Neuronal stem cell (in vitro differentiated cells): ENCODE results near the gene KLHDC10.
"Not testable (repeated sequence)": the region's sequence is repeated elsewhere in the genome, so short reads cannot be mapped to it uniquely, and the experiment has no call there.

Experiments used
- DNase-seq: peaks from one replicate; pipeline ENCODE4 v3.0.0-alpha.2; 2013; ENCODE audit warnings: low spot score
- H2AFZ ChIP-seq: one replicate; pipeline ENCODE4 v1.6.1; 2013; ENCODE audit warnings: mild to moderate bottlenecking, low read length, inconsistent platforms
- H2AK5ac ChIP-seq: 2 replicates; pipeline ENCODE4 v1.6.1; 2013; ENCODE audit warnings: low read depth, mild to moderate bottlenecking, inconsistent platforms, low read length, moderate library complexity, mixed read lengths
- H2BK120ac ChIP-seq: 2 replicates; pipeline ENCODE4 v1.6.1; 2013; ENCODE audit warnings: low read depth, mild to moderate bottlenecking, inconsistent platforms, low read length, moderate library complexity, mixed read lengths
- H2BK12ac ChIP-seq: one replicate; pipeline ENCODE4 v1.6.1; 2013; ENCODE audit warnings: low read length, inconsistent platforms
- H2BK15ac ChIP-seq: 2 replicates; pipeline ENCODE4 v1.6.1; 2013; ENCODE audit warnings: mild to moderate bottlenecking, low read length, inconsistent platforms, mixed read lengths
- H2BK5ac ChIP-seq: one replicate; pipeline ENCODE4 v1.6.1; 2013; ENCODE audit warnings: inconsistent platforms, mild to moderate bottlenecking, low read length, moderate library complexity
- H3K14ac ChIP-seq: one replicate; pipeline ENCODE4 v1.6.1; 2013; ENCODE audit warnings: low read length, inconsistent platforms
- H3K18ac ChIP-seq: 2 replicates; pipeline ENCODE4 v1.6.1; 2013; ENCODE audit warnings: low read length, inconsistent platforms
- H3K23ac ChIP-seq: 2 replicates; pipeline ENCODE4 v1.6.1; 2013; ENCODE audit warnings: low read depth, mild to moderate bottlenecking, mixed read lengths, low read length, inconsistent platforms; ENCODE audit not compliant: poor library complexity
- H3K27ac ChIP-seq: replicated peaks from 3 replicates; pipeline ENCODE4 v1.5.1; 2013; ENCODE audit warnings: low read length, inconsistent platforms
- H3K27me3 ChIP-seq, 3 experiments: 2 replicates each; pipeline ENCODE4 v1.6.1; 2013; ENCODE audit warnings: low read length in 3 of 3, mild to moderate bottlenecking in 2 of 3, inconsistent platforms in 1 of 3, low read depth in 1 of 3, mixed read lengths in 1 of 3, moderate library complexity in 1 of 3; ENCODE audit not compliant: control insufficient read depth in 3 of 3, insufficient read depth in 3 of 3
- H3K36me3 ChIP-seq, 2 donors: replicated peaks in 1 of 2; 2 replicates each; pipeline ENCODE4 v1.6.1; 2013; ENCODE audit warnings: low read length in 2 of 2; ENCODE audit not compliant: control insufficient read depth in 2 of 2, insufficient read depth in 2 of 2
- H3K4ac ChIP-seq: 2 replicates; pipeline ENCODE4 v1.6.1; 2013; ENCODE audit warnings: inconsistent platforms, mild to moderate bottlenecking, low read length, moderate library complexity
- H3K4me1 ChIP-seq, 2 donors: 1 replicate in 1 of 2; 2 replicates in 1 of 2; pipeline ENCODE4 v1.6.1; 2013; ENCODE audit warnings: low read length in 2 of 2, low read depth in 1 of 2; ENCODE audit not compliant: control insufficient read depth in 2 of 2, insufficient read depth in 1 of 2
- H3K4me2 ChIP-seq: one replicate; pipeline ENCODE4 v1.6.1; 2013; ENCODE audit warnings: mild to moderate bottlenecking, low read length, inconsistent platforms; ENCODE audit not compliant: insufficient read depth, poor library complexity, severe bottlenecking
- H3K4me3 ChIP-seq, 2 donors: 2 replicates each; pipeline ENCODE4 v1.5.1; 2013; ENCODE audit warnings: low read length in 2 of 2, mild to moderate bottlenecking in 2 of 2, inconsistent platforms in 1 of 2, moderate library complexity in 1 of 2
- H3K79me1 ChIP-seq: one replicate; pipeline ENCODE4 v1.6.1; 2013; ENCODE audit warnings: low read depth, mild to moderate bottlenecking, inconsistent platforms, low read length, moderate library complexity
- H3K9ac ChIP-seq: one replicate; pipeline ENCODE4 v1.6.1; 2013; ENCODE audit warnings: mild to moderate bottlenecking, low read depth, low read length, inconsistent platforms; ENCODE audit not compliant: poor library complexity
- H3K9me3 ChIP-seq, 2 donors: replicated peaks in 1 of 2; 2 replicates each; pipeline versions ENCODE3 to v1.6.1; 2013; ENCODE audit warnings: low read length in 2 of 2, mild to moderate bottlenecking in 2 of 2, inconsistent platforms in 1 of 2, low read depth in 1 of 2, mixed read lengths in 1 of 2, moderate library complexity in 1 of 2; ENCODE audit not compliant: control insufficient read depth in 2 of 2, insufficient read depth in 1 of 2
- H4K8ac ChIP-seq: one replicate; pipeline ENCODE4 v1.6.1; 2013; ENCODE audit warnings: low read depth, mild to moderate bottlenecking, inconsistent platforms, low read length, moderate library complexity
- H4K91ac ChIP-seq: one replicate; pipeline ENCODE4 v1.6.1; 2013; ENCODE audit warnings: low read length, low read depth, mild to moderate bottlenecking, inconsistent platforms; ENCODE audit not compliant: poor library complexity
- WGBS, 2 donors: extraction: QIAGEN DNeasy Blood & Tissue Kit; methylation state at CpG; one replicate each; pipeline ENCODE4 v1.1.7; 2013; ENCODE audit warnings: missing lambda C conversion rate in 2 of 2, mixed read lengths in 1 of 2; ENCODE audit not compliant: insufficient read length in 2 of 2, insufficient replicate concordance in 1 of 2; ENCODE audit errors: extremely low coverage in 2 of 2; 5-methylcytosine and 5-hydroxymethylcytosine counted together

KLHDC10 gene

DNA sequence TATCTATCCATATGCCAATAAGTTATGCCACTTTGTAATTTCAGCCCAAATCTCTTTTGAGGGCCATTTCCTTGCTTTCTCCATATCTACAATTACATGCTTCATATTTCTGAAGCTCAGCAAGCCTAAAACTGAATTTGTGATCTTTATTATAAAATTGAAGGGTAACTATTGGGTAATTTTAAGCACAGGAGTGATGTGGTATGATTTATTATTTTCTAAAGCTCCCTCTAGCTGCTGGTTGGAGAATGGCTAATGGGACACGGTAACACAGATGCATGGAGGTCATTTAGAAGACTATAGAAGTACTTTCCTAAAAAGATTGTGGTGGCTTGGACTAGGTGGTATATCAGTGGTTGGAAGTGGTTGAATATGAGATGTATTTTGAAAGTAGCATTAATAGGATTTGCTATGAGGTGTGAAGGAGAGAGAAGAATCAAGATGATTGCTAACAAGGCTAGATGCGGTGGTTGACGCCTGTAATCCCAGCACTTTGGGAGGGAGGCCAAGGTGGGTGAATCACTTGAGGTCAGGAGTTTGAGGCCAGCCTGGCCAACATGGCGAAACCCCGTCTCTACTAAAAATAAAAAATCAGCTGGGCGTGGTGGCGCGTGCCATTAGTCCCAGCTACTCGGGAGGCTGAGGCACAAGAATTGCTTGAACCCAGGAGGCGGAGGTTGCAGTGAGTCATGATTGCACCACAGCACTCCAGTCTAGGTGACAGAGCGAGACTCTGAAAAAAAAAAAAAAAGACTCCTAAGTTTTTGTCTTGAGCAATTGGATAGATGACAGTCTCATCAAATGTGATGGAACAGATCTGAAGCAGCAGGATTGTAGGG lies 13.9 kb downstream of the KLHDC10 start:
- no peak overlapping the region for H3K9ac ChIP-seq
- H3K14ac ChIP-seq, result no peak overlapping the region
- H2BK12ac ChIP-seq, result no peak overlapping the region
- no peak overlapping the region for H2AFZ ChIP-seq
- H2BK5ac ChIP-seq, result no peak overlapping the region
- H3K27ac ChIP-seq, result no peak overlapping the region
- H3K23ac ChIP-seq, result no peak overlapping the region
- H3K4me2 ChIP-seq, result no peak overlapping the region
- H3K4me3 ChIP-seq, result no peak overlapping the region
- H3K4ac ChIP-seq, result no peak overlapping the region
- no peaks in the 10 kb centered on the region for H3K9me3 ChIP-seq
- no peak overlapping the region for H2AK5ac ChIP-seq
- no peak overlapping the region for H2BK15ac ChIP-seq
- H4K8ac ChIP-seq, result no peak overlapping the region
- no peaks in the 10 kb centered on the region for H3K4me1 ChIP-seq
- H3K36me3 ChIP-seq, result peaks cover 0 to 18% of the 10 kb centered on the region in 2 donors
- H3K18ac ChIP-seq, result no peak overlapping the region
- no peak for DNase-seq
- peaks cover 6% of the 10 kb centered on the region for H3K79me1 ChIP-seq
- H4K91ac ChIP-seq, result no peak overlapping the region
- no peak overlapping the region for H2BK120ac ChIP-seq
- no CpG with 5 or more reads among the region's 11 CpGs for WGBS, 2 donors
- H3K27me3 ChIP-seq, result no peaks in the 10 kb centered on the region

DNA sequence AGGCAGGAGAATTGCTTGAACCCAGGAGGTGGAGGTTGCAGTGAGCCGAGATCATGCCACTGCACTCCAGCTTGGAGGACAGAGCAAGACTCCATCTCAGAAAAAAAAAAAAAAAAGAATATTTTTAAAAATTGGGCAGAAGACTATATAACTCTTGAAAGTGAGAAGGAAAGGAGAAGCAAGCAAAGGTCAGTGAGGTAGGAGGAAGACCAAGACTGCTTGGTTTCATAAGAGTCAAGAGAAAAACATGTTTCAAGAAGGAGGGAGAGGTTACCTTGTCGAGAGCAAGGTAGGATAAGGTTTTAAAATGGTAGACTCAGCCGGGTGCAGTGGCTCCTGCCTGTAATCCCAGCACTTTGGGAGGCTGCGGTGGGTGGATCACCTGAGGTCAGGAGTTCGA lies 14.9 kb downstream of the KLHDC10 start:
- not testable (repeated sequence) for H2BK12ac ChIP-seq, H3K4me3 ChIP-seq, H3K9ac ChIP-seq, H2BK5ac ChIP-seq, H3K9me3 ChIP-seq, H3K4me2 ChIP-seq, H3K4ac ChIP-seq, H3K23ac ChIP-seq, H4K91ac ChIP-seq, H3K27ac ChIP-seq, H3K18ac ChIP-seq, H4K8ac ChIP-seq, H2BK120ac ChIP-seq, H2AK5ac ChIP-seq, H3K79me1 ChIP-seq, H3K4me1 ChIP-seq, H3K14ac ChIP-seq, H2AFZ ChIP-seq, H2BK15ac ChIP-seq, H3K27me3 ChIP-seq, DNase-seq
- peaks cover 0 to 18% of the 10 kb centered on the region in 2 donors for H3K36me3 ChIP-seq
- no CpG with 5 or more reads among the region's 5 CpGs for WGBS, 2 donors

DNA sequence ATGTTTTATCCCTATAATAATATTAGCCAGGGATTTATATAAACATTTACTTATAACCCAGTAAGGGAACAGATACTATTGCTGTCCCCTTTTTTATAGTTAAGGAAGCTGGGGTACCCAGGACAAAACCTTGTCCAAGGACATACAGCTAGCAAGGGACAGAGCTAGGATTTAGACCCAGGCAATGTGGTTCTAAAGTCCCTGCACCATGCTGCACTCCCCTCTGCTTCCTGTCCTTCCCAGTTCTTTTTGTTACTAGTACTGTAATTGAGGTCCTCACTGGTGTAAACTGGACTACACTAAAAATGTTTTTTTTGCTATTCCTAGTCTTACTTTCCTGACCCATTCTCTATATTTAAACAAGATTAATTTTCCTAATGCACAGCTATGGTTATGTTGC lies 16.6 kb downstream of the KLHDC10 start:
- H3K4ac ChIP-seq, result no peak overlapping the region
- no peak overlapping the region for H4K8ac ChIP-seq
- no peak overlapping the region for H3K9ac ChIP-seq
- peaks cover 0 to 18% of the 10 kb centered on the region in 2 donors for H3K36me3 ChIP-seq
- no peaks in the 10 kb centered on the region for H3K27me3 ChIP-seq
- H3K14ac ChIP-seq, result no peak overlapping the region
- H3K4me2 ChIP-seq, result no peak overlapping the region
- DNase-seq, result no peak
- peaks cover 2% of the 10 kb centered on the region for H3K79me1 ChIP-seq
- H3K23ac ChIP-seq, result no peak overlapping the region
- H3K18ac ChIP-seq, result no peak overlapping the region
- no peak overlapping the region for H3K4me3 ChIP-seq
- H2AFZ ChIP-seq, result no peak overlapping the region
- H4K91ac ChIP-seq, result no peak overlapping the region
- no peak overlapping the region for H3K27ac ChIP-seq
- H2AK5ac ChIP-seq, result no peak overlapping the region
- no peak overlapping the region for H2BK15ac ChIP-seq
- H2BK5ac ChIP-seq, result no peak overlapping the region
- no peak overlapping the region for H2BK12ac ChIP-seq
- no peak overlapping the region for H2BK120ac ChIP-seq
- no peaks in the 10 kb centered on the region for H3K9me3 ChIP-seq
- no peaks in the 10 kb centered on the region for H3K4me1 ChIP-seq

DNA sequence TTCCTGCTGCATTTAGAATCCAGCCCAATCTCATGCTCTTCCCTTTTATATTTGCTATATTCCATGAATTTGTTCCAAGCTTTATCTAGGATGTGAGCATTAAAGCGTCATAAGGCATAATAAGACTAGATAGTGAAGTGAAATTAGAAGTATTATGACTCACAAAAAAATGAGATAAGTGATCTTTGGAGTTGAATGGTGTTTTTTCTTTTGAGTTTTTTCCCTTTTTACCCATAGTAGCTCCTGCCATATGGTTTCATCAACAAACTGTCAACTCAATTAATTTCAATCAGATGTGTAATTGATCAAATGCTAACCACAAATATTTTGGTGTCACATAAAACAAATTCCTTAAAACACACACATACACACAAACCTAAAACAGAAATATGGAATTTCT lies 17.0 kb downstream of the KLHDC10 start:
- no peak for DNase-seq
- no CpG with 5 or more reads among the region's 1 CpG for WGBS, 2 donors
- no peak overlapping the region for H3K14ac ChIP-seq

More for the DNA sequence above, 17.0 kb downstream of the KLHDC10 start:
- no peak overlapping the region for H4K91ac ChIP-seq
- H3K4me3 ChIP-seq, result no peak overlapping the region
- no peaks in the 10 kb centered on the region for H3K27me3 ChIP-seq
- no peak overlapping the region for H3K9ac ChIP-seq
- H3K18ac ChIP-seq, result no peak overlapping the region
- no peak overlapping the region for H3K23ac ChIP-seq
- H4K8ac ChIP-seq, result no peak overlapping the region
- no peak overlapping the region for H2BK12ac ChIP-seq
- H3K4ac ChIP-seq, result no peak overlapping the region
- H2BK15ac ChIP-seq, result no peak overlapping the region
- no peak overlapping the region for H3K4me2 ChIP-seq
- H2AFZ ChIP-seq, result no peak overlapping the region
- no peak overlapping the region for H2BK5ac ChIP-seq
- no peaks in the 10 kb centered on the region for H3K79me1 ChIP-seq
- H3K27ac ChIP-seq, result no peak overlapping the region
- no peaks in the 10 kb centered on the region for H3K9me3 ChIP-seq
- no peak overlapping the region for H2AK5ac ChIP-seq
- no peaks in the 10 kb centered on the region for H3K4me1 ChIP-seq
- H3K36me3 ChIP-seq, result peaks cover 0 to 17% of the 10 kb centered on the region in 2 donors
- H2BK120ac ChIP-seq, result no peak overlapping the region
